ENCODE results near the gene BIN1. TPM values are rescaled to one million over a fixed set of nuclear protein-coding genes. Genes with fewer than 3 reads are reported as not detected.

Gene BIN1
- total and polyA plus RNA-seq, 2 of the 4 experiments (the other 2 are of a cell fraction), result 18.1 to 25.7 TPM

DNA sequence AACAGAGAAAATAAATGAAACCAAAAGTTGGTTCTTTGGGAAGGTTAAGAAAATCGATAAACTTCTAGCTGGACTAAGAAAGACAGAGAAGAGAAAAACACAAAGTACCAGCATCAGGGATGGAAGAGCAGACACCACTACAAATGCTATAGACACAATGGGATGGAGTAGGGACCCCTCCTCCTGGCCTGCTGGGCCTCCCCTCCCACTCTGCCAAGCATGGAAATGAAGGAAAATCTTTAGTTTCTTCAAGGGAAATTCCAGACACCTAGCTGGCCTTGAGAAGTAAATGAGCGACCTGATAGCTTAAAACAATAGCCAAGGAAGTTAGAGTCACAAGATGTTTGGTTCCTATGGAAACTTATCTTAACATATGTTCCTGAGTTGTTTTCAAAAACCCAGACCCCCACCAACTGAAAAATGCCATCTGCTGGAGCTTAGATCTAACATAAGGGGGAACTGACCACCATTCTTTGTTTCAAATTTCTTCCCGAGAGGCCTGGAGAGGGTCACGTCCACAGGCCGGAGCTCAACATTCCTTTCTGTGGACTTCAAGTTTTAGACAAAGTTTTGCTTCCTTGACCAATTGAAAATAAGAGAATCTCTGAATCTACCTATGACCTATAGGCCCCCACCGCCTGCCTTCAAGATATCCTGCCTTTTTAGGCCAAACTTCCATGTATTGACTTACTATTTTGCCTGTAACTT, 101.9 kb downstream of the BIN1 start:
- H3K14ac ChIP-seq (replicated peaks; ENCODE audit: low read depth, low read length), result no peak overlapping the region
- 80% methylated on average over 1 of the region's 6 CpGs; no CpG with 5 or more reads in 1 of the 2 experiments for WGBS, 2 experiments (ENCODE audit: extremely low coverage in 2 of 2, insufficient read length in 1 of 2)
- no peak overlapping the region for H4K5ac ChIP-seq (ENCODE audit: low read depth, low read length)
- no peak overlapping the region for H4K8ac ChIP-seq (ENCODE audit: low read depth in 2 of 2, low read length in 2 of 2)
- H3K27ac ChIP-seq (ENCODE audit: insufficient read depth, low read length), result no peak overlapping the region
- no peak overlapping the region for H2BK20ac ChIP-seq (ENCODE audit: low read depth, low read length)
- no TSS peak for BruUV-seq (replicated peaks)
- no peaks in the 10 kb centered on the region for H3K79me1 ChIP-seq (ENCODE audit: low read depth in 1 of 2, low read length in 2 of 2)
- H2AK9ac ChIP-seq (replicated peaks; ENCODE audit: low read depth, low read length, poor library complexity), result no peak overlapping the region
- no peaks in the 10 kb centered on the region for H3K9me1 ChIP-seq (ENCODE audit: insufficient read depth, low read length)
- DNase-seq (no peak), ATAC-seq (ENCODE audit: low read depth) (no peak)
- TF ChIP-seq CEBPB (IDR thresholded peaks at IDR 0.05; ENCODE audit: low read depth, low read length) (no peak), MXI1 (IDR thresholded peaks at IDR 0.05; ENCODE audit: borderline replicate concordance, low read depth, low read length) (no peak), FOS (IDR thresholded peaks at IDR 0.05; ENCODE audit: low read depth, low read length) (no peak)
- H3K4me3 ChIP-seq (ENCODE audit: insufficient read depth, low read depth, low read length), result no peak overlapping the region
- H3K4me2 ChIP-seq (ENCODE audit: low read depth, low read length), result no peak overlapping the region
- no peak overlapping the region for H2AFZ ChIP-seq (replicated peaks; ENCODE audit: low read length, poor library complexity)
- H4K20me1 ChIP-seq (ENCODE audit: insufficient read depth, low read length), result no peaks in the 10 kb centered on the region
- intact Hi-C loops (cut with micrococcal nuclease), result no loop called here
- no peak overlapping the region for H4K91ac ChIP-seq (ENCODE audit: insufficient read depth, low read depth, low read length)
- H3K18ac ChIP-seq (ENCODE audit: low read depth, low read length), result no peak overlapping the region
- H3K23ac ChIP-seq (ENCODE audit: low read depth, low read length), result no peak overlapping the region
- in situ Hi-C loops (cut with MboI; ENCODE audit: low sequenced_read_pairs), result no loop called here
- no peaks in the 10 kb centered on the region for H3K9me3 ChIP-seq (ENCODE audit: control insufficient read depth, insufficient read depth, low read length)
- no peak overlapping the region for H3K56ac ChIP-seq (ENCODE audit: extremely low read depth, insufficient read depth, low read length)
- no peak overlapping the region for H3K9ac ChIP-seq (ENCODE audit: low read depth, low read length)
- H2BK15ac ChIP-seq (ENCODE audit: low read depth, low read length), result no peak overlapping the region
- H3K4me1 ChIP-seq (ENCODE audit: control insufficient read depth, insufficient read depth, low read length), result no peaks in the 10 kb centered on the region; the same call in 1 of the 2 replicates
- POLR2A ChIA-PET (ENCODE audit: unreplicated experiment), result interaction anchor here (0.6 kb wide), 1 partner anchor 153 kb away, joined by 4 read pairs; no protein-coding TSS in a partner anchor
- H3K4ac ChIP-seq (ENCODE audit: low read depth, low read length), result no peak overlapping the region
- H2BK5ac ChIP-seq (ENCODE audit: low read depth, low read length, poor library complexity, severe bottlenecking), result no peak overlapping the region
- no peak overlapping the region for H2AK5ac ChIP-seq (ENCODE audit: low read depth, low read length)
- dilution Hi-C loops (cut with HindIII; ENCODE audit: low sequenced_read_pairs, unreplicated experiment), result no loop called here
- no peak overlapping the region for H2BK120ac ChIP-seq (ENCODE audit: low read depth, low read length)
- no peaks in the 10 kb centered on the region for H3K36me3 ChIP-seq (ENCODE audit: control insufficient read depth, insufficient read depth, low read length)
- CTCF ChIA-PET, result interaction anchor here (1.2 kb wide), 1 partner anchor 35 kb away, joined by 3 read pairs; no protein-coding TSS in a partner anchor
- H3K27me3 ChIP-seq (ENCODE audit: control insufficient read depth, insufficient read depth, low read length), result no peaks in the 10 kb centered on the region; the same call in 1 of the 2 replicates

All from IMR-90 (cell line).